ENCODE results near the gene SH2D1A. TPM values are rescaled to one million over a fixed set of nuclear protein-coding genes. Genes with fewer than 3 reads are reported as not detected.

The SH2D1A gene
- total and polyA plus RNA-seq, 4 donors: 0.27 to 2.1 (median 0.65) TPM

DNA sequence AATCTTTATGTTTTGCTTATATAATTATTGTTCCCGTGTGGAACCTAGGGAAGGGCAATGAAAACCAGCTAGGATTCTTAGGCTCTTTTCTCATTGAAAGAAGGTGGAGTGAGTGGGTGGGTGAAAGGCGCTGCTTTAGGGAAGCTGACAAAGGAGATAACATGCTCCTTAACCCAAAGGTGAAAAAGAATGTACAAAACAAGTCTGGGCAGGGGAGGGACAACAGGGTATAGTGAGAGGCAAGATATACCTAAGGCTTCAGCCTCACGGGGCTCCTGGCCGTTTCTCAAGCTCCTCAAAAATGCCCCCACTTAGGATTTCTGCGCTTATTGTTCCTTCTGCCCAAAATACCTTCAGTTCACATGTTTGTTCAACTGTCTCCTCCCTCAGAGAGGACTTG is 1.8 kb downstream of the SH2D1A start:
- no peak for TF ChIP-seq SP1 (IDR thresholded peaks at IDR 0.05)
- no peak for TF ChIP-seq JUND (IDR thresholded peaks at IDR 0.05)
- TF ChIP-seq, protein P1, sequence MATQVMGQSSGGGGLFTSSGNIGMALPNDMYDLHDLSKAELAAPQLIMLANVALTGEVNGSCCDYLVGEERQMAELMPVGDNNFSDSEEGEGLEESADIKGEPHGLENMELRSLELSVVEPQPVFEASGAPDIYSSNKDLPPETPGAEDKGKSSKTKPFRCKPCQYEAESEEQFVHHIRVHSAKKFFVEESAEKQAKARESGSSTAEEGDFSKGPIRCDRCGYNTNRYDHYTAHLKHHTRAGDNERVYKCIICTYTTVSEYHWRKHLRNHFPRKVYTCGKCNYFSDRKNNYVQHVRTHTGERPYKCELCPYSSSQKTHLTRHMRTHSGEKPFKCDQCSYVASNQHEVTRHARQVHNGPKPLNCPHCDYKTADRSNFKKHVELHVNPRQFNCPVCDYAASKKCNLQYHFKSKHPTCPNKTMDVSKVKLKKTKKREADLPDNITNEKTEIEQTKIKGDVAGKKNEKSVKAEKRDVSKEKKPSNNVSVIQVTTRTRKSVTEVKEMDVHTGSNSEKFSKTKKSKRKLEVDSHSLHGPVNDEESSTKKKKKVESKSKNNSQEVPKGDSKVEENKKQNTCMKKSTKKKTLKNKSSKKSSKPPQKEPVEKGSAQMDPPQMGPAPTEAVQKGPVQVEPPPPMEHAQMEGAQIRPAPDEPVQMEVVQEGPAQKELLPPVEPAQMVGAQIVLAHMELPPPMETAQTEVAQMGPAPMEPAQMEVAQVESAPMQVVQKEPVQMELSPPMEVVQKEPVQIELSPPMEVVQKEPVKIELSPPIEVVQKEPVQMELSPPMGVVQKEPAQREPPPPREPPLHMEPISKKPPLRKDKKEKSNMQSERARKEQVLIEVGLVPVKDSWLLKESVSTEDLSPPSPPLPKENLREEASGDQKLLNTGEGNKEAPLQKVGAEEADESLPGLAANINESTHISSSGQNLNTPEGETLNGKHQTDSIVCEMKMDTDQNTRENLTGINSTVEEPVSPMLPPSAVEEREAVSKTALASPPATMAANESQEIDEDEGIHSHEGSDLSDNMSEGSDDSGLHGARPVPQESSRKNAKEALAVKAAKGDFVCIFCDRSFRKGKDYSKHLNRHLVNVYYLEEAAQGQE (IDR thresholded peaks at IDR 0.05): no peak
- TF ChIP-seq HNF4G (IDR thresholded peaks at IDR 0.05): no peak
- no peak for TF ChIP-seq TAF1 (conservative IDR thresholded peaks at IDR 0.05)
- TF ChIP-seq, protein P2, sequence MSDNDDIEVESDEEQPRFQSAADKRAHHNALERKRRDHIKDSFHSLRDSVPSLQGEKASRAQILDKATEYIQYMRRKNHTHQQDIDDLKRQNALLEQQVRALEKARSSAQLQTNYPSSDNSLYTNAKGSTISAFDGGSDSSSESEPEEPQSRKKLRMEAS (IDR thresholded peaks at IDR 0.05): no peak
- no peak for TF ChIP-seq FOXA2 (IDR thresholded peaks at IDR 0.05)
- no peak for TF ChIP-seq RXRA (IDR thresholded peaks at IDR 0.05)
- no peak for TF ChIP-seq RAD21 (IDR thresholded peaks at IDR 0.05)
- TF ChIP-seq, protein P3, sequence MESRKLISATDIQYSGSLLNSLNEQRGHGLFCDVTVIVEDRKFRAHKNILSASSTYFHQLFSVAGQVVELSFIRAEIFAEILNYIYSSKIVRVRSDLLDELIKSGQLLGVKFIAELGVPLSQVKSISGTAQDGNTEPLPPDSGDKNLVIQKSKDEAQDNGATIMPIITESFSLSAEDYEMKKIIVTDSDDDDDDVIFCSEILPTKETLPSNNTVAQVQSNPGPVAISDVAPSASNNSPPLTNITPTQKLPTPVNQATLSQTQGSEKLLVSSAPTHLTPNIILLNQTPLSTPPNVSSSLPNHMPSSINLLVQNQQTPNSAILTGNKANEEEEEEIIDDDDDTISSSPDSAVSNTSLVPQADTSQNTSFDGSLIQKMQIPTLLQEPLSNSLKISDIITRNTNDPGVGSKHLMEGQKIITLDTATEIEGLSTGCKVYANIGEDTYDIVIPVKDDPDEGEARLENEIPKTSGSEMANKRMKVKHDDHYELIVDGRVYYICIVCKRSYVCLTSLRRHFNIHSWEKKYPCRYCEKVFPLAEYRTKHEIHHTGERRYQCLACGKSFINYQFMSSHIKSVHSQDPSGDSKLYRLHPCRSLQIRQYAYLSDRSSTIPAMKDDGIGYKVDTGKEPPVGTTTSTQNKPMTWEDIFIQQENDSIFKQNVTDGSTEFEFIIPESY (IDR thresholded peaks at IDR 0.05): no peak
- TF ChIP-seq FOXA1 (IDR thresholded peaks at IDR 0.05): no peak
- TF ChIP-seq EGR1 (IDR thresholded peaks at IDR 0.05; ENCODE audit: low read depth in 2 of 2): no peak
- TF ChIP-seq YY1 (IDR thresholded peaks at IDR 0.05): no peak
- no peak for TF ChIP-seq GABPA (IDR thresholded peaks at IDR 0.05 in 1 of 2, conservative IDR thresholded peaks at IDR 0.05 in 1 of 2)
- no peaks in the 10 kb centered on the region for H3K9me3 ChIP-seq (ENCODE audit: control insufficient read depth in 4 of 4, low read length in 3 of 4)
- H3K4me3 ChIP-seq (ENCODE audit: low read depth in 1 of 3, low read length in 3 of 3): no peak overlapping the region
- H3K27me3 ChIP-seq (ENCODE audit: control insufficient read depth in 4 of 4, insufficient read depth in 4 of 4, low read length in 3 of 4): no peaks in the 10 kb centered on the region
- peak overlapping the region in 1 of 2 donors; percentile 22 for H3K9ac ChIP-seq (ENCODE audit: low read depth in 1 of 2, low read length in 2 of 2)
- WGBS: 75% methylated on average over 5 of the region's 5 CpGs
- H3K27ac ChIP-seq (ENCODE audit: low read depth in 1 of 2, low read length in 2 of 2): no peak overlapping the region
- no peaks in the 10 kb centered on the region for H3K4me1 ChIP-seq (ENCODE audit: control insufficient read depth in 4 of 4, insufficient read depth in 4 of 4, low read length in 3 of 4)
- DNase-seq (ENCODE audit: low spot score): no peak
- H3K36me3 ChIP-seq (ENCODE audit: control insufficient read depth in 4 of 4, insufficient read depth in 3 of 4, low read depth in 1 of 4, low read length in 3 of 4): no peaks in the 10 kb centered on the region

DNA sequence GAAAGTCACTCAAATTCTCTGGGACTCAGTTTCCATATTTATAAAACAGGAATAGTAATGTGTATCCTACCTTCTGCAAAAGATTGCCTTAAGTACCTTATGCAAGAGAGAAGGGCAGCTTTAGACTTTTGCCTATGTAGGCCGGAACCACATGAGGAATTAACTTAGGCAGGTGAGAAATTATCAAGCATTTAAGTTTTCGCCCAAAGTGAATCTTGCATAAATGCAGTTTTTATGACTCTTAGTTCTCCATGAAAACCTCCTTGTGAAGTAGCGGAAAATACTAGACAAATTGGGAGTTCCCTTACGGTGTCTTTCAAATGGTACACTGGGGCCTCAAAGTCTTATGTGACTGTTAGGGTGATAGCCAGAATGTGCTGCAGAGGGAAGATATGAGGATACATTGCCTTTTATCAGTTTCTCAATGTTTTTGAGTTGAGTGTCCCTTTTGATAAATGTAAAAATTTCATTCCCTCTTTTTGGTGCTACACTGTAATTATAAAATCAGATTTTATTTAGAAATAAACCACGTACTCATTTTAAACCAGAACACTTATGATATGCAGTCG is 2.6 kb downstream of the SH2D1A start:
- DNase-seq (ENCODE audit: low spot score): no peak
- no peaks in the 10 kb centered on the region for H3K9me3 ChIP-seq (ENCODE audit: control insufficient read depth in 4 of 4, low read length in 3 of 4)
- H3K9ac ChIP-seq (ENCODE audit: low read depth in 1 of 2, low read length in 2 of 2): no peak overlapping the region
- no peaks in the 10 kb centered on the region for H3K27me3 ChIP-seq (ENCODE audit: control insufficient read depth in 4 of 4, insufficient read depth in 4 of 4, low read length in 3 of 4)
- H3K4me3 ChIP-seq (ENCODE audit: low read depth in 1 of 3, low read length in 3 of 3): no peak overlapping the region
- no peaks in the 10 kb centered on the region for H3K36me3 ChIP-seq (ENCODE audit: control insufficient read depth in 4 of 4, insufficient read depth in 3 of 4, low read depth in 1 of 4, low read length in 3 of 4)
- no peaks in the 10 kb centered on the region for H3K4me1 ChIP-seq (ENCODE audit: control insufficient read depth in 4 of 4, insufficient read depth in 4 of 4, low read length in 3 of 4)
- 90% methylated on average over 6 of the region's 6 CpGs for WGBS
- no peak overlapping the region for H3K27ac ChIP-seq (ENCODE audit: low read depth in 1 of 2, low read length in 2 of 2)
- no peak for TF ChIP-seq JUND (IDR thresholded peaks at IDR 0.05)
- no peak for TF ChIP-seq HNF4G (IDR thresholded peaks at IDR 0.05)
- no peak for TF ChIP-seq EGR1 (IDR thresholded peaks at IDR 0.05; ENCODE audit: low read depth in 2 of 2)
- TF ChIP-seq, protein P1 (IDR thresholded peaks at IDR 0.05): no peak
- TF ChIP-seq YY1 (IDR thresholded peaks at IDR 0.05): no peak
- TF ChIP-seq TAF1 (conservative IDR thresholded peaks at IDR 0.05): no peak
- TF ChIP-seq, protein P2 (IDR thresholded peaks at IDR 0.05): no peak
- no peak for TF ChIP-seq FOXA2 (IDR thresholded peaks at IDR 0.05)
- no peak for TF ChIP-seq NR2F2 (IDR thresholded peaks at IDR 0.05)
- TF ChIP-seq, protein P4, sequence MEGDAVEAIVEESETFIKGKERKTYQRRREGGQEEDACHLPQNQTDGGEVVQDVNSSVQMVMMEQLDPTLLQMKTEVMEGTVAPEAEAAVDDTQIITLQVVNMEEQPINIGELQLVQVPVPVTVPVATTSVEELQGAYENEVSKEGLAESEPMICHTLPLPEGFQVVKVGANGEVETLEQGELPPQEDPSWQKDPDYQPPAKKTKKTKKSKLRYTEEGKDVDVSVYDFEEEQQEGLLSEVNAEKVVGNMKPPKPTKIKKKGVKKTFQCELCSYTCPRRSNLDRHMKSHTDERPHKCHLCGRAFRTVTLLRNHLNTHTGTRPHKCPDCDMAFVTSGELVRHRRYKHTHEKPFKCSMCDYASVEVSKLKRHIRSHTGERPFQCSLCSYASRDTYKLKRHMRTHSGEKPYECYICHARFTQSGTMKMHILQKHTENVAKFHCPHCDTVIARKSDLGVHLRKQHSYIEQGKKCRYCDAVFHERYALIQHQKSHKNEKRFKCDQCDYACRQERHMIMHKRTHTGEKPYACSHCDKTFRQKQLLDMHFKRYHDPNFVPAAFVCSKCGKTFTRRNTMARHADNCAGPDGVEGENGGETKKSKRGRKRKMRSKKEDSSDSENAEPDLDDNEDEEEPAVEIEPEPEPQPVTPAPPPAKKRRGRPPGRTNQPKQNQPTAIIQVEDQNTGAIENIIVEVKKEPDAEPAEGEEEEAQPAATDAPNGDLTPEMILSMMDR (IDR thresholded peaks at IDR 0.05; ENCODE audit: low read depth, low read length, missing input control): no peak
- no peak for TF ChIP-seq GABPA (IDR thresholded peaks at IDR 0.05 in 1 of 2, conservative IDR thresholded peaks at IDR 0.05 in 1 of 2)
- no peak for TF ChIP-seq SP1 (IDR thresholded peaks at IDR 0.05)
- TF ChIP-seq, protein P5, sequence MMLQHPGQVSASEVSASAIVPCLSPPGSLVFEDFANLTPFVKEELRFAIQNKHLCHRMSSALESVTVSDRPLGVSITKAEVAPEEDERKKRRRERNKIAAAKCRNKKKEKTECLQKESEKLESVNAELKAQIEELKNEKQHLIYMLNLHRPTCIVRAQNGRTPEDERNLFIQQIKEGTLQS (IDR thresholded peaks at IDR 0.05): no peak
- no peak for TF ChIP-seq FOXA1 (IDR thresholded peaks at IDR 0.05)
- TF ChIP-seq HNF4A (conservative IDR thresholded peaks at IDR 0.05): no peak
